ENCODE data around the gene OR2S2. TPM values are rescaled to one million over a fixed set of nuclear protein-coding genes. Genes with fewer than 3 reads are reported as not detected.
"Not testable (repeated sequence)": the region's sequence is repeated elsewhere in the genome, so short reads cannot be mapped to it uniquely, and the experiment has no call there.

OR2S2 gene
- total and polyA plus RNA-seq, 2 of the 4 experiments (the other 2 are of a cell fraction) = 0.46 to 0.90 TPM

DNA sequence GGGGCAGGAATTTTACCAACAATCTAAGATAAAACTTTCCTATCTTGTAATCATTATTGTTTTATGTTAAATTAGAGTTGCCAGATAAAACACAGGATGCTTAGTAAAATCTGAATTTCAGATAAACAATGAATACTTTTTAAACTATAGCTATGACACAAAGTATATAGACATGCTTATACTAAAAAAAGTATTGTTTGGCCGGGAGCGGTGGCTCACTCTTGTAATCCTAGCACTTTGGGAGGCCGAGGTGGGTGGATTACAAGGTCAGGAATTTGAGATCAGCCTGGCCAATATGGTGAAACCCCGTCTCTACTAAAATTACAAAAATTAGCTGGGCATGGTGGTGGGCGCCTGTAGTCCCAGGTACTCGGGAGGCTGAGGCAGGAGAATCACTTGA is 23.9 kb downstream of the OR2S2 start:
- H3K23ac ChIP-seq (ENCODE audit: low read depth, low read length); H3K14ac ChIP-seq (replicated peaks; ENCODE audit: low read depth, low read length); H4K91ac ChIP-seq (ENCODE audit: insufficient read depth, low read depth, low read length); DNase-seq; H3K27ac ChIP-seq (ENCODE audit: insufficient read depth, low read length); H2AFZ ChIP-seq (replicated peaks; ENCODE audit: low read length, poor library complexity); ATAC-seq (ENCODE audit: low read depth); intact Hi-C loops (cut with micrococcal nuclease); H2BK15ac ChIP-seq (ENCODE audit: low read depth, low read length); H3K4me3 ChIP-seq (ENCODE audit: insufficient read depth, low read depth, low read length); H3K18ac ChIP-seq (ENCODE audit: low read depth, low read length); dilution Hi-C loops (cut with HindIII; ENCODE audit: low sequenced_read_pairs, unreplicated experiment); H4K20me1 ChIP-seq (ENCODE audit: insufficient read depth, low read length); POLR2A ChIA-PET (ENCODE audit: unreplicated experiment); H2AK5ac ChIP-seq (ENCODE audit: low read depth, low read length); H3K4me2 ChIP-seq (ENCODE audit: low read depth, low read length); CTCF ChIA-PET; H3K27me3 ChIP-seq (ENCODE audit: control insufficient read depth, insufficient read depth, low read length); H2AK9ac ChIP-seq (replicated peaks; ENCODE audit: low read depth, low read length, poor library complexity); H3K56ac ChIP-seq (ENCODE audit: extremely low read depth, insufficient read depth, low read length); H3K79me1 ChIP-seq (ENCODE audit: low read depth in 1 of 2, low read length in 2 of 2); H3K4ac ChIP-seq (ENCODE audit: low read depth, low read length); H3K9ac ChIP-seq (ENCODE audit: low read depth, low read length); H3K36me3 ChIP-seq (ENCODE audit: control insufficient read depth, insufficient read depth, low read length); BruUV-seq (replicated peaks); H3K9me3 ChIP-seq (ENCODE audit: control insufficient read depth, insufficient read depth, low read length); in situ Hi-C loops (cut with MboI; ENCODE audit: low sequenced_read_pairs): not testable (repeated sequence)
- no CpG with 5 or more reads among the region's 6 CpGs for WGBS, 2 experiments (ENCODE audit: extremely low coverage in 2 of 2, insufficient read length in 1 of 2)
- Histone ChIP-seq H2BK20ac (ENCODE audit: low read depth, low read length) (peak overlapping the region; percentile 56; the same call in 1 of the 2 replicates), H3K4me1 (ENCODE audit: control insufficient read depth, insufficient read depth, low read length) (peaks cover 14% of the 10 kb centered on the region), H2BK120ac (ENCODE audit: low read depth, low read length) (peak overlapping the region; percentile 8), H4K5ac (ENCODE audit: low read depth, low read length) (peak overlapping the region; percentile 23; the same call in 1 of the 2 replicates), H4K8ac (ENCODE audit: low read depth in 2 of 2, low read length in 2 of 2) (peak overlapping the region in 1 of 2 experiments; percentile 31; a peak in 1 of 4 replicates), H3K9me1 (ENCODE audit: insufficient read depth, low read length) (peaks cover 13% of the 10 kb centered on the region), H2BK5ac (ENCODE audit: low read depth, low read length, poor library complexity, severe bottlenecking) (peak overlapping the region; percentile 100)

Measured in IMR-90 (cell line).